PC-9 (cell line): ENCODE results near the gene SLC25A25. TPM values are rescaled to one million over a fixed set of nuclear protein-coding genes. Genes with fewer than 3 reads are reported as not detected.
"Not testable (repeated sequence)": the region's sequence is repeated elsewhere in the genome, so short reads cannot be mapped to it uniquely, and the experiment has no call there.

ENCODE experiments used
- BruUV-seq: library from RNA; stranded (reverse); fragments of 400-500 nt; replicated peaks from 2 replicates; lab custom pipeline; 2021; lab: Mats Ljungman, UMichigan
- CTCF ChIA-PET: fragments of 300-600 bp; sonication (Branson Sonifier 250); formaldehyde crosslinking; loops from one replicate; lab custom pipeline; 2022; ENCODE audit warnings: antibody characterized with exemption; lab: Charles Lee
- POLR2A ChIA-PET: fragments of 300-600 bp; sonication (Branson Sonifier 250); formaldehyde crosslinking; loops from one replicate; lab custom pipeline; 2022; ENCODE audit warnings: antibody characterized with exemption; ENCODE audit not compliant: unreplicated experiment; lab: Charles Lee
- DNase-seq, 2 experiments: peaks; one replicate each; pipeline versions ENCODE4 v3.0.0 to v3.0.0-alpha.2; 2015 to 2022; ENCODE audit warnings: mixed read lengths in 1 of 2
- H2AFZ ChIP-seq: fragments of 200-600 bp; sonication (generic); 2 replicates; pipeline ENCODE4 v1.8.1; 2017; ENCODE audit warnings: antibody characterized with exemption
- H3F3A ChIP-seq: fragments of 200-600 bp; sonication (generic); 2 replicates; pipeline ENCODE4 v1.8.1; 2017; ENCODE audit warnings: antibody characterized with exemption, mild to moderate bottlenecking, low read depth; ENCODE audit not compliant: insufficient read depth
- H3K27ac ChIP-seq: fragments of 200-600 bp; sonication (generic); 2 replicates; pipeline ENCODE4 v1.6.1; 2016; ENCODE audit warnings: mixed run types
- H3K27me3 ChIP-seq: fragments of 200-600 bp; sonication (generic); 2 replicates; pipeline ENCODE4 v1.6.1; 2016; ENCODE audit warnings: low read depth, mixed run types; ENCODE audit not compliant: insufficient read depth
- H3K36me3 ChIP-seq: fragments of 200-600 bp; sonication (generic); 2 replicates; pipeline ENCODE4 v1.6.1; 2016; ENCODE audit warnings: low read depth, mixed run types
- H3K4me1 ChIP-seq: fragments of 200-600 bp; sonication (generic); replicated peaks from 2 replicates; pipeline ENCODE4 v1.6.1; 2016; ENCODE audit warnings: mixed run types; ENCODE audit not compliant: insufficient read depth
- H3K4me2 ChIP-seq: fragments of 200-600 bp; sonication (generic); 2 replicates; pipeline ENCODE4 v1.6.1; 2017; ENCODE audit warnings: mixed run types
- H3K4me3 ChIP-seq: fragments of 200-600 bp; sonication (generic); 2 replicates; pipeline ENCODE4 v1.6.1; 2016; ENCODE audit warnings: mixed run types
- H3K79me2 ChIP-seq: fragments of 200-600 bp; sonication (generic); 2 replicates; pipeline ENCODE4 v1.6.1; 2017; ENCODE audit warnings: low read depth, mixed run types
- H3K9me2 ChIP-seq: fragments of 200-600 bp; sonication (generic); 2 replicates; pipeline ENCODE4 v1.8.1; 2017; ENCODE audit warnings: mild to moderate bottlenecking; ENCODE audit not compliant: insufficient read depth
- H3K9me3 ChIP-seq: fragments of 200-600 bp; sonication (generic); 2 replicates; pipeline ENCODE4 v1.8.1; 2016; ENCODE audit warnings: low read depth; ENCODE audit not compliant: insufficient read depth
- H4K20me1 ChIP-seq: fragments of 200-600 bp; sonication (generic); 2 replicates; pipeline ENCODE4 v1.8.1; 2017; ENCODE audit not compliant: insufficient read depth
- EZH2 ChIP-seq: fragments of 200-600 bp; sonication (generic); IDR thresholded peaks from 2 replicates; pipeline ENCODE4 v1.8.0; 2017; ENCODE audit warnings: antibody characterized with exemption, low read depth
- intact Hi-C: fragments of 100-400 bp; cut with micrococcal nuclease; formaldehyde crosslinking; loops from one replicate; pipeline ENCODE4 v1.10.0; 2022; ENCODE audit not compliant: unreplicated experiment
- total RNA-seq: library from RNA; stranded (reverse); gene quantifications from 2 replicates; pipeline ENCODE4 v1.2.3, GENCODE V29; 2021
- TF ChIP-seq, protein P1 (sequence below): fragments of 200-600 bp; sonication (generic); conservative IDR thresholded peaks from 2 replicates; pipeline ENCODE4 v1.6.1; 2017; ENCODE audit warnings: mixed run types, antibody characterized with exemption, mild to moderate bottlenecking, moderate library complexity

The SLC25A25 gene
- total RNA-seq, 1 experiment from 2014 or later, result 11.7 TPM

DNA sequence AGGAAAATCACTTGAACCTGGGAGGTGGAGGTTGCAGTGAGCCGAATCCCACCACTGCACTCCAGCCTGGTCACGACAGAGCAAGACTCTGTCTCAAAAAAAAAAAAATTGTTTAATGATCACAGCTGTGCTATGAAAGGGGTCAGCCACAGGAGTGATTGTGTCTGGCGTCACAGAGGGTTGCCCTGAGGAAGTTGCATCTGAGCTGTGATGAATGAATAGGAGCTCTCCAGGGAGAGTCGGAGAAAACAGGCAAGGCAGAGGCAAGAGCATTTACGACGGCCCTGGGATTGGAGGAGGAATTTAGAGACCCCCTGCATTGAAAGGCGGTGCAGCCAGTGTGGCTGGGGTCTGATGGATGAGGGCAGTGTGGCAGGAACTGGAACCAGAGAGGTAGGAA, 26.0 kb upstream of the SLC25A25 start:
- intact Hi-C loops, result no loop called here
- no peak overlapping the region for H2AFZ ChIP-seq
- CTCF ChIA-PET, result no interaction called here
- H3K9me3 ChIP-seq, result no peaks in the 10 kb centered on the region
- peaks cover 5% of the 10 kb centered on the region; the same call in 1 of the 2 replicates for H3K4me1 ChIP-seq
- H3K4me3 ChIP-seq, result no peak overlapping the region
- no peak for DNase-seq
- H3K4me2 ChIP-seq, result no peak overlapping the region
- H3K27ac ChIP-seq, result no peak overlapping the region
- H3F3A ChIP-seq, result peaks cover 16% of the 10 kb centered on the region; the same call in 1 of the 2 replicates
- H3K79me2 ChIP-seq, result no peaks in the 10 kb centered on the region
- H3K36me3 ChIP-seq, result no peaks in the 10 kb centered on the region
- H3K27me3 ChIP-seq, result no peaks in the 10 kb centered on the region
- POLR2A ChIA-PET, result no interaction called here
- no TSS peak for BruUV-seq
- TF ChIP-seq, protein P1, sequence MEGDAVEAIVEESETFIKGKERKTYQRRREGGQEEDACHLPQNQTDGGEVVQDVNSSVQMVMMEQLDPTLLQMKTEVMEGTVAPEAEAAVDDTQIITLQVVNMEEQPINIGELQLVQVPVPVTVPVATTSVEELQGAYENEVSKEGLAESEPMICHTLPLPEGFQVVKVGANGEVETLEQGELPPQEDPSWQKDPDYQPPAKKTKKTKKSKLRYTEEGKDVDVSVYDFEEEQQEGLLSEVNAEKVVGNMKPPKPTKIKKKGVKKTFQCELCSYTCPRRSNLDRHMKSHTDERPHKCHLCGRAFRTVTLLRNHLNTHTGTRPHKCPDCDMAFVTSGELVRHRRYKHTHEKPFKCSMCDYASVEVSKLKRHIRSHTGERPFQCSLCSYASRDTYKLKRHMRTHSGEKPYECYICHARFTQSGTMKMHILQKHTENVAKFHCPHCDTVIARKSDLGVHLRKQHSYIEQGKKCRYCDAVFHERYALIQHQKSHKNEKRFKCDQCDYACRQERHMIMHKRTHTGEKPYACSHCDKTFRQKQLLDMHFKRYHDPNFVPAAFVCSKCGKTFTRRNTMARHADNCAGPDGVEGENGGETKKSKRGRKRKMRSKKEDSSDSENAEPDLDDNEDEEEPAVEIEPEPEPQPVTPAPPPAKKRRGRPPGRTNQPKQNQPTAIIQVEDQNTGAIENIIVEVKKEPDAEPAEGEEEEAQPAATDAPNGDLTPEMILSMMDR, result no peak
- no peak for TF ChIP-seq EZH2
- no peaks in the 10 kb centered on the region for H4K20me1 ChIP-seq
- no peaks in the 10 kb centered on the region for H3K9me2 ChIP-seq

DNA sequence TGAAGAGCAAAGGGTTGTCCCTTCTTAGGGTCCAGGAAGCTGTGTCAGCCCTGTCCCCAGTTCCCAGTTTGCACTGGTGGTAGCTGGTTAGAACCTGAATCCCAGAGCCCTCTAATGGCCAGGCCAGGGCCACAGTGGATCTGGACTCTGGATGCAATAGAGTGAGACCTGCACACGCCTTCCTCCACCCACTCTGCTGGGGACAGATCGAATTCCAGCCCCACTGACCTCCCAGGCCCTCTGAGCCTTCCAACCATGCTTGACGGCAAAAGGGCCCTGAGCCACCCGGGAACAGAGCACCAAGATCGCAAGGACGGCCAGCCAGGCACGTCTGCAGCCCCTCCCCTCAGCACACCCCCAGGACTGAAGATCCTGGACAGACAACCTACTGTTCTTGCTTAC, 24.6 kb upstream of the SLC25A25 start:
- no peak overlapping the region for H3K4me2 ChIP-seq
- no TSS peak for BruUV-seq
- H4K20me1 ChIP-seq, result no peaks in the 10 kb centered on the region
- H3K9me2 ChIP-seq, result no peaks in the 10 kb centered on the region
- no peak overlapping the region for H3K4me3 ChIP-seq
- no peak for DNase-seq
- TF ChIP-seq, protein P1, result no peak
- no peak for TF ChIP-seq EZH2
- peaks cover 12% of the 10 kb centered on the region; the same call in 1 of the 2 replicates for H3F3A ChIP-seq
- ChIA-PET POLR2A (no interaction called here), CTCF (interaction anchor here (0.6 to 1.1 kb wide), 3 partner anchors 26 to 62 kb away, joined by 3 to 10 read pairs (median 3); no protein-coding TSS in a partner anchor)
- no peaks in the 10 kb centered on the region for H3K9me3 ChIP-seq
- H3K4me1 ChIP-seq, result peaks cover 5% of the 10 kb centered on the region; the same call in 1 of the 2 replicates
- intact Hi-C loops, result no loop called here
- H3K36me3 ChIP-seq, result no peaks in the 10 kb centered on the region
- no peaks in the 10 kb centered on the region for H3K27me3 ChIP-seq
- no peak overlapping the region for H2AFZ ChIP-seq
- H3K27ac ChIP-seq, result no peak overlapping the region
- no peaks in the 10 kb centered on the region for H3K79me2 ChIP-seq

- H3K4me1 ChIP-seq, H3K4me2 ChIP-seq, H2AFZ ChIP-seq, intact Hi-C loops, DNase-seq, H4K20me1 ChIP-seq, H3K27ac ChIP-seq, H3K36me3 ChIP-seq, H3K4me3 ChIP-seq, H3K9me3 ChIP-seq, H3K9me2 ChIP-seq, H3K79me2 ChIP-seq, BruUV-seq, H3K27me3 ChIP-seq: not testable (repeated sequence)
- H3F3A ChIP-seq, result peaks cover 13% of the 10 kb centered on the region; the same call in 1 of the 2 replicates
- ChIA-PET POLR2A (interaction anchor here (0.7 kb wide), 1 partner anchor 43 kb away, joined by 4 read pairs; no protein-coding TSS in a partner anchor), CTCF (interaction anchor here (0.6 to 0.7 kb wide), 2 partner anchors 74 to 90 kb away, joined by 4 to 9 read pairs; no protein-coding TSS in a partner anchor)
These were observed 22.6 kb upstream of the SLC25A25 start for GRCh38 chr9:128045409-128045808.
